Peyer's patch (tissue), 4 donors: ENCODE data around the gene APOBR. TPM values are rescaled to one million over a fixed set of nuclear protein-coding genes. Genes with fewer than 3 reads are reported as not detected.
"Not testable (repeated sequence)": the region's sequence is repeated elsewhere in the genome, so short reads cannot be mapped to it uniquely, and the experiment has no call there.

ENCODE experiments used
- DNase-seq, 3 donors: peaks; one replicate each; pipeline ENCODE4 v3.0.0-alpha.2; 2017 to 2019
- H3K27ac ChIP-seq, 4 donors: fragments of 200-600 bp; sonication (generic); one replicate each; pipeline ENCODE4 v1.5.1; 2016 to 2019
- H3K27me3 ChIP-seq, 2 donors: fragments of 200-600 bp; sonication (generic); one replicate each; pipeline ENCODE4 v1.5.1; 2019
- H3K36me3 ChIP-seq, 3 donors: fragments of 200-600 bp; sonication (generic); one replicate each; pipeline ENCODE4 v1.5.1; 2016 to 2019
- H3K4me1 ChIP-seq, 4 donors: fragments of 200-600 bp; sonication (generic); one replicate each; pipeline ENCODE4 v1.5.1; 2016 to 2019
- H3K4me3 ChIP-seq, 4 donors: fragments of 200-600 bp; sonication (generic); 1 replicate in 3 of 4; 2 replicates in 1 of 4; pipeline ENCODE4 v1.5.1; 2016 to 2019; ENCODE audit warnings: mild to moderate bottlenecking in 1 of 4
- H3K9me3 ChIP-seq, 4 donors: fragments of 200-600 bp; sonication (generic); one replicate each; pipeline ENCODE4 v1.5.1; 2016 to 2019; ENCODE audit warnings: mild to moderate bottlenecking in 1 of 4
- POLR2A ChIP-seq, 2 donors: fragments of 450-650 bp; IDR thresholded peaks; one replicate each; pipeline ENCODE4 v1.5.1; 2017; ENCODE audit warnings: antibody characterized with exemption in 2 of 2, mild to moderate bottlenecking in 2 of 2, moderate library complexity in 2 of 2
- total RNA-seq, 4 donors: library from RNA; depleted of rRNA; stranded (reverse); fragments of >200 nt; gene quantifications; one replicate each; pipeline ENCODE4 v1.1.0, GENCODE V29; 2016
- TF ChIP-seq, protein P1 (sequence below), 6 experiments: fragments of 450-650 bp in 4 of 6; fragments of 200-600 bp in 2 of 6; sonication (generic) in 1 of 6; IDR thresholded peaks; one replicate each; pipeline ENCODE4 v1.5.1; 2017 to 2019; ENCODE audit warnings: antibody characterized with exemption in 6 of 6, mild to moderate bottlenecking in 3 of 6, moderate library complexity in 1 of 6

The APOBR gene
- total RNA-seq, 4 donors from 2014 or later, result 11.9 to 25.2 (median 14.6) TPM

DNA sequence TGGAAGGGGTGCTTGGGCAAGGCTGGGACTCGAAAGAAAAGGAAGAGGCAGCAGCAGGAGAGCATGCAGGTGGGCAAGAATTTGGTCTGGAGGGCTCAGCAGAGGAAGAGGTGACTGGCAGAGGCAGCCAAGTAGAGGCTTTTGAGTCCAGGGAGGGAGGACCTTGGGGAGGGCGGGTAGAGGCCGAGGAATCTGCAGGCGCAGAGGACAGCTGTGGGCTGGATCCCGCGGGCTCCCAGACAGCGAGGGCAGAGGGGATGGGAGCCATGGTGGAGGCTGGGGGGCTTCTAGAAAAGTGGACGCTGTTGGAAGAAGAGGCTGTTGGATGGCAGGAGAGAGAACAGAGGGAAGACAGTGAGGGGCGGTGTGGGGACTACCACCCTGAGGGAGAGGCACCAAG is 2.9 kb downstream of the APOBR start:
- peaks cover 0 to 23% (median 13%) of the 10 kb centered on the region in 4 donors for H3K4me1 ChIP-seq
- no peak overlapping the region for H3K4me3 ChIP-seq
- H3K27me3 ChIP-seq, result no peaks in the 10 kb centered on the region
- no peak for DNase-seq
- H3K27ac ChIP-seq, result no peak overlapping the region
- peaks cover 0 to 6% (median 0%) of the 10 kb centered on the region in 3 donors for H3K36me3 ChIP-seq
- TF ChIP-seq, protein P1, sequence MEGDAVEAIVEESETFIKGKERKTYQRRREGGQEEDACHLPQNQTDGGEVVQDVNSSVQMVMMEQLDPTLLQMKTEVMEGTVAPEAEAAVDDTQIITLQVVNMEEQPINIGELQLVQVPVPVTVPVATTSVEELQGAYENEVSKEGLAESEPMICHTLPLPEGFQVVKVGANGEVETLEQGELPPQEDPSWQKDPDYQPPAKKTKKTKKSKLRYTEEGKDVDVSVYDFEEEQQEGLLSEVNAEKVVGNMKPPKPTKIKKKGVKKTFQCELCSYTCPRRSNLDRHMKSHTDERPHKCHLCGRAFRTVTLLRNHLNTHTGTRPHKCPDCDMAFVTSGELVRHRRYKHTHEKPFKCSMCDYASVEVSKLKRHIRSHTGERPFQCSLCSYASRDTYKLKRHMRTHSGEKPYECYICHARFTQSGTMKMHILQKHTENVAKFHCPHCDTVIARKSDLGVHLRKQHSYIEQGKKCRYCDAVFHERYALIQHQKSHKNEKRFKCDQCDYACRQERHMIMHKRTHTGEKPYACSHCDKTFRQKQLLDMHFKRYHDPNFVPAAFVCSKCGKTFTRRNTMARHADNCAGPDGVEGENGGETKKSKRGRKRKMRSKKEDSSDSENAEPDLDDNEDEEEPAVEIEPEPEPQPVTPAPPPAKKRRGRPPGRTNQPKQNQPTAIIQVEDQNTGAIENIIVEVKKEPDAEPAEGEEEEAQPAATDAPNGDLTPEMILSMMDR (IDR thresholded peaks at IDR 0.05), result no peak
- no peaks in the 10 kb centered on the region for H3K9me3 ChIP-seq

DNA sequence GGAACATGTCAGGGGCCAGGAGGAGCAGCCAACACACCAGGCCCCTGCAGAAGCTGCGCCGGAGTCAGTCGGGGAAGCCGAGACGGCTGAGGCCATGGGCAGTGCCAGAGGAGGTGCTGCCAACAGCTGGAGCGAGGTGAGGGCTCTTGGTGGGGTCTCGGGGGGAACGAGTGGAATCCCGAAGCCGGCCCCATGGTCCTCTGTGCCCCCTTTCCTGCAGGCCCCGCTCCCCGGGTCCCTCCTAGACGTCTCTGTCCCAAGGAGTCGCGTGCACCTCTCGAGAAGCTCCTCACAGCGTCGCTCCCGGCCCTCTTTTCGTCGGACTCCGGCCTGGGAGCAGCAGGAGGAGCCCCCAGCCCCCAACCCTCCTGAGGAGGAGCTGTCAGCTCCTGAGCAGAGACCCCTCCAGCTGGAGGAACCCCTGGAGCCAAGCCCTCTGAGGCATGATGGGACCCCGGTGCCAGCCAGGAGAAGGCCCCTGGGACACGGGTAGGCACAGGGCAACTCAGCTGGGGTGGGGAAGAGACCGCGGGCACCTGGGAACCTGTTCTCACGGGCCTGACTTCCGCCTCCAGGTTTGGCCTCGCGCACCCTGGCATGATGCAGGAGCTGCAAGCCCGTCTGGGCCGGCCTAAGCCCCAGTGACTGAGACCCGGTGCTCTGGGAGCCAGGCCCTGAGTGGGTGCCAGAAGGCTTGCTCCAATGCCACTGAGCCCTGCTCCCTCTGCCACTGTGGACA is 3.6 kb downstream of the APOBR start:
- DNase-seq, result no peak
- Histone ChIP-seq H3K4me1 (peaks cover 0 to 16% (median 10%) of the 10 kb centered on the region in 4 donors), H3K27ac (no peak overlapping the region), H3K4me3 (no peak overlapping the region), H3K27me3 (no peaks in the 10 kb centered on the region), H3K9me3 (no peaks in the 10 kb centered on the region), H3K36me3 (peaks cover 0 to 6% (median 0%) of the 10 kb centered on the region in 3 donors)
- TF ChIP-seq, protein P1 (IDR thresholded peaks at IDR 0.05), result no peak
- no peak for TF ChIP-seq POLR2A (IDR thresholded peaks at IDR 0.05)

DNA sequence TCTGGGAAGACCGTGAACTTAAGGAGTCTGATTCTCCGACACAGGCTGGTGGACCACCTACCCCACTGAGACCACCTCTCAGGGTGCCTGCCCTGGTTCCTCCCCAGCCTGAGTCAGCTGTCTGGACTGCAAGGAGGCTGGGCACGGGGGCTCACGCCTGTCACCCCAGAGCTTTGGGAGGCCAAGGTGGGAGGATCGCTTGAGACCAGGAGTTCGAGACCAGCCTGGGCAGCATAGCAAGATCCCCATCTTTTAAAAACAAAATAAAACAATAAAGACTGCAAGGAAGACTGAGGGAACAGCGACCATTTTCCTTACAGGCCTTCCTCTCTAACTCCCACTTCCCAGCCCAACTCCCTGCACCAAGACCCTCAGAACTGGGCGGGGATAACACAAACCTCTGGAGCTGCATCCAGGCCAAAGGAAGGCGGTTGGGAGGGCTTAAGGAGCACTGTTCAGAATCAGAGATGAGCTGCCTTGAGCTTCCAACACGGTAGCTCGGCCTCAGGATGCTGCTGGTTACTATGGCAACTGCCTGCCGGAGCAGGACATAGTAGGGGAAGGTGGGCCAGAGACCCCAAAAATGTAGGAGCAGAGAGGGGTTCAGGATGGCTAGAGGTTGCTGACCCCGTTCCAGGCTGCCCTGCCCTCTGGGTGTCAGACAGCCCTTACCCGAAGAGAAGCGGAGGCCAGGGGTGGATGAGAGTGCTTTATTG is 4.4 kb downstream of the APOBR start:
- no peaks in the 10 kb centered on the region for H3K9me3 ChIP-seq
- H3K27ac ChIP-seq, result no peak overlapping the region
- H3K4me3 ChIP-seq, result no peak overlapping the region
- H3K4me1 ChIP-seq, result peaks cover 0 to 8% (median 7%) of the 10 kb centered on the region in 4 donors
- H3K36me3 ChIP-seq, result peaks cover 0 to 6% (median 0%) of the 10 kb centered on the region in 3 donors
- DNase-seq, result no peak
- H3K27me3 ChIP-seq, result no peaks in the 10 kb centered on the region
- TF ChIP-seq POLR2A (IDR thresholded peaks at IDR 0.05), result no peak
- TF ChIP-seq, protein P1 (IDR thresholded peaks at IDR 0.05), result no peak

DNA sequence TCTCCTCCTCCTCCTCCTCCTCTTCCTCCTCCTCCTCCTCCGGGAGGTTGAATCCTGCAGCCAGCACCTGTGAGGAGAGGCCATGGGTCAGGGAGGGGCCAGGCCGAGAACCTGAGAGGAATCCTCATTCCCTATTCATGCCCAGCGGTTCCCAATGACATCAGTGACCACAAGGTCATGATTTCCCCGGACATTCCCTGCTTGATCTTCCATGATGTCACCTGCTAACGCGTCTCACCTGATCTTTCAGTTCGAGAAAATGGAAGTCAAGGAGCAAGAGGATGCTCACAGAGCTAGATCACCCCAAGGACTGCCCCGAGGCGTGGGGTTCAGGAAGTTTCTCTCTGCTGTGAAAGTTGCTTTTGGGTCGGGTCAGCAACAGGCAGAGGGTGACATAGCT is 5.4 kb downstream of the APOBR start:
- no peak overlapping the region for H3K4me3 ChIP-seq
- no peak overlapping the region for H3K27ac ChIP-seq
- H3K4me1 ChIP-seq, result peaks cover 0 to 5% (median 3%) of the 10 kb centered on the region in 4 donors
- peaks cover 0 to 6% (median 0%) of the 10 kb centered on the region in 3 donors for H3K36me3 ChIP-seq
- H3K27me3 ChIP-seq, result no peaks in the 10 kb centered on the region
- no peaks in the 10 kb centered on the region for H3K9me3 ChIP-seq
- TF ChIP-seq, protein P1 (IDR thresholded peaks at IDR 0.05), result no peak
- no peak for TF ChIP-seq POLR2A (IDR thresholded peaks at IDR 0.05)
- no peak for DNase-seq

DNA sequence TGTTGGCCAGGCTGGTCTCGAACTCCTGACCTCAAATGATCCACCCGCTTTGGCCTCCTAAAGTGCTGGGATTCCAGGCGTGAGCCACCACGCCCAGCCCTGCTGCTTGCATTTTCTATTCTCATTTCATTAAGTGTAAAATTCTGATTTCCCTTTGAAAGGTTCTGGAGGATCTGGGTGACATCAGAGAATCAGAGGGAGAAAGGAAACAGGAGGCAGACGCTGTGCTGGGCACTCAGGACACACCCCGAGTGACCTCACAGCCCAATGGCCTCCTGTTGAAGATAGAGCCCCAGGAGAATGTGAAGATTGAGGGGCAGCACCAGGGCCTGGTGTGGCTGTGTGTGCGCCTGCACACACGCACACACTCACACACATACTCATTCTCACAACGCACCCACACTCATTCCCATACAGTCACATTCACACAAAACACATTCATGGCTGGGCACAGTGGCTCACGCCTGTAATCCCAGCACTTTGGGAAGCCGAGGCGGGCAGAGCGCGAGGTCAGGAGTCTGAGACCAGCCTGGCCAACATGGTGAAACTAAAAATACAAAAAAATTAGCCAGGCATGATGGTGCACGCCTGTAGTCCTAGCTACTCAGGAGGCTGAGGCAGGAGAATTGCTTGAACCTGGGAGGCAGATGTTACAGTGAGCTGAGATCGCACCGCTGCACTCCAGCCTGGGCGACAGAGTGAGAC is 6.2 kb downstream of the APOBR start:
- not testable (repeated sequence) for H3K27me3 ChIP-seq, H3K4me1 ChIP-seq, H3K27ac ChIP-seq, H3K9me3 ChIP-seq, H3K4me3 ChIP-seq, H3K36me3 ChIP-seq, DNase-seq
